GM19328 (cell line): ENCODE data around the gene TMC6.
"Not testable (repeated sequence)": the region's sequence is repeated elsewhere in the genome, so short reads cannot be mapped to it uniquely, and the experiment has no call there.

Experiments
- ATAC-seq: cut with Tn5 transposase; IDR thresholded peaks from one replicate; pipeline ENCODE4 v1.9.1; 2021; ENCODE audit warnings: mild to moderate bottlenecking, moderate library complexity; ENCODE audit not compliant: unreplicated experiment

TMC6 gene

DNA sequence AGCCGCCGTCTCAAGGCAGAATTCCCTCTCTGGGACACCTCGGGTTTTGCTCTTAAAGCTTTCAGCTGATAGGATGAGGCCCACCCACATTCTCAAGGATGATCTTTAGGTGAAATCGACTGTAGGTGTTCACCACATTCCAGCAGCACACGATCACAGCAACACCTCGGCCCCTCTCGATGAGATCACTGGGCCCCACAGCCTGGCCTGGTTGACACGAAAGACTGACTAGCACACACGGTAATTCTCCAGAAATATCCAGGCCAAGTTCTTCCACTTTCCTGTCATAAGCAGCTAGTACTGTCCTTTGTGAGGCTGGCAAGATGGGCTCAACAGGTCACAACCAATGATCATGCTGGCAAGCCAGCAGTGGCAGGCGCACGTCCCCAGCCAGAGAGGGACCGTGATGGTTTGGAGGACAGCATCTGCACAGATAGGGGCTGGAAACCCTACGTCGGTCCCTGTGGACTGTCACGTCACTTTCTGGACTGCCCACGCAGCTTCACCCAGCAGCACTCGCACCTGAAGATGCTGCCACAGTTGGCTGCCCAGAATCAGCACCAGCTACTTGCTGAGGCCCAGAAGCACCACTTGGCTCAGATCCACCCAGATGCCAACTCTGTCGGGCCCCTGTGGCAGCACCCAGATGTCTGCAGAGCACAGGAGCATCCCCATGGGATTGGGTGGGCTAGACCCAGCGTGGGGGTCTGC is 17.4 kb downstream of the TMC6 start:
- ATAC-seq, result no peak

DNA sequence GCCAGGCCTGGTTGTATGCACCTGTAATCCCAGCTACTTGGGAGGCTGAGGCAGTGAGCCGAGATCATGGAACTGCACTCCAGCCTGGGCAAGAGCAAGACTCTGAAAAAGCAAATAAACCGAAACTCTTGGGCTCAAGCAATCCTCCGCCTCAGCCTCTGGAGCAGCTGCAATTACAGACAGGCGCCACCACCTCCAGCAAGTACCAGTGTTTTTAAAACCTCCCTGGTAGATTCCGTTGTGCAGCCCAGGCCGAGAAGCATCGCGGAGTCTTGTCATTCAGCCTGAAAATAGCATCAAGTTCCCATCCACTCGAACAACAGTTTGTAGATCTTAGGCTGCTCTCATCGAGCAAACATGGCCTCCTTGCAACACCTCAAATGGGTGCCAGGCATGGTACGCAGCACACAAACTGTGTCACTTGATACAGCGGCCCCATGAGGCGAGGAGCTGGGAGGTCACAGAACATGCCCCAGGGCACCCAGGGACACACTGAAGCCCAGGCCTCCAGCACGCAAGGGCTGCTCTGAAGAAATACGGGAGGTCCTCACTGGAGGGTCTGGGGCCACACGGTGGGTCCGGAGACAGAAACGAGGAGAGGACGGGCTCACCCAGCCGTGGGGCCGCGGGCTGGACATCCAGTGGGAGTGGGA is 18.1 kb downstream of the TMC6 start:
- no peak for ATAC-seq

DNA sequence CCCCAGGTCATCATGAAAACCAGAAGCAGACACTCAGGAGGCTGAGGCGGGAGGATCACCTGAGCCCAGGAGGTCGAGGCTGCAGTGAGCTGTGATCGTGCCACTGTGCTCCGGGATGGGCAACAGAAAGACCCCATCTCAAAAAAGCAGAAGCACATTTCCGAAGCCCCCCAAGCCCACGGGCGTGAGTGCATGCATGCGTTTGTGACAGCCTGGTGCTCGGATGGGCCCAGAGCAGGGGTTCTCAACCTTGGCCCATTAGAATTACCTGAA is 19.1 kb downstream of the TMC6 start:
- no peak for ATAC-seq

DNA sequence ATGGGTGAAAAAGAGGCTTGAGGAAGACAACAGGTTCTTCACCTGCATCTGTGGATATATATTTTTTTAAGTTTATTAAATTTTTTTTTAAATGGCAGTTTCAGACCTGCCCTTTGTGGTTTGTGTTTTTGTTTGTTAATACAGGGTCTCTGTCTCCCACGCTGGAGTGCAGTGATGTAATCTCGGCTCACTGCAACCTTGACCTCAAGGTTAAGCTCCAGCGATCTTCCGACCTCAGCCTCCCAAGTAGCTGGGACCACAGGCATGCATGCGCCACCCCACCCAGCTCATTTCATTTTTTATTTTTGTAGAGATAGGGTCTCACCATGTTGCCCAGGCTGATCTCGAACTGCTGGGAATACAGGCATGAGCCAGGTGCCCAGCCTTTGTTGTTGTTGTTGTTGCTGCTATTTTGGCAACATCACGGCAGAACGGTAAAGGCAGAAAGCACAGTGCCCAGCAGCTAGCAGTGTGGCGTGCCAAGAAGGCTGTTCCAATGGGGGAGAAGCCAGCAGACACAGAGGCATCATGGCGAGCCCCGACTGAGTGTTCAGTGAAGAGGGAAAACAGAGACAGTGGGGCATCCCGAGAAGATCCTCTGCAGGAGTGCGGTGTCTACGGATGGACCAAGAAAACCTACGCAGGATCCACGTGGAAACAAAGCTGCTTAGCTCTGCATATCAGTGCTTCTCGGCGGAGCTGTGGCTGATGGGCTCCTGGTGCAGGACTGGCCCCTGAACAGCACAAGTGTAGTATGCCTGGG is 19.6 kb downstream of the TMC6 start:
- no peak for ATAC-seq

DNA sequence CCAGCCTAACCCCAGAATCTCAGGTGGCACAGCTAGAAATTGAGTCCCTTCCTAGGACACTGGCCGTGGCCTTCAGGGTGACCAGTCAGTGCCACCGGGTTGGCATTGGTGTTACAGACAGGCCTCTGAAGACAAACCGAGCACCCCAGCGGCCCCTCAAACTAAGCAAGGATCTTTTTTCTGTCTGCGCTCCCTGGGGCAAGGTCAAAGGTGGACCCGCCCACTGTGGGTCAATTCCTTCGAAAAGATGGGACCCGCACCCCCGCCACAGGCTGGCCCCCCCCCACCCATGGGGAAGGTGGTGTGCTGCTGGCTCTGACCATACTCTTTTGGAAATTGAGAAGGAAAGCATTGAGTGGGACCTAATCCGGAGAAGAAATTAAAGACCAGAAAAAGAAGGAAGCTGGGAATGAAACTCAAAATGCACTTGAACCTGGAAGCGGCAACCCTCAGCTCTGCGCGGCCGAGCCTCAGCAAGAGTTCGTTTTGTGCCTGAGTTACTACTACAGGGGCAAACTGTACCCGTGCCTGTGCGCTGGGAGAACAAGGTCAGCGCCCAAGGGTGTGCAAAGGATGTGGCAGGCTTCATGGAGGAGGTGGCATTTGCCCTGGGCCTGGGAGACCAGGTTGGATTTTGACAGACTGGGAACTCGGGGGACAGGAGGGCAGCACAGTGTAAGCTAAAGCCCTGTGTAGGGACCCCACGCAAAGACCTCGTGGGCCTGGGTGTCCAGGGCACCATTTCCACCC is 20.4 kb downstream of the TMC6 start:
- no peak for ATAC-seq

DNA sequence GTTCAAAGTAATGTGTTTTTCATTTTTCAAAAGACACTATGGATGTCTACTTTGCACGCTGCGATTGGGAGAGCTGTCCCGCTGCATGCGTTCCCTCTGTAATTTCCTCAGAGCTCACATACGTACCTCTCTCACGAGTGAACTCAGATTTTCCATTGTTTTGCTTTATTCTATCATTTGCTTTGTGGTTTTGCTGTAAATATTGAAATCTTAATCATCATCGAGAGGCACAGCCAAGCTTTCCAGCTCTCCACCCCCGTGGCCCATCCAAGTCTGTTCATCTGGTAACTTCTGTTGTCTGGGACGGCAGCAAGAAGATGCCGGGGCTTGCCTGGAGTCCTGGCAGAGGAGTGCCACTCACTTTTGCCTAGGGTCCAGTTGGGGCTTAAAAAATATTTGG is 21.1 kb downstream of the TMC6 start:
- ATAC-seq, result no peak

DNA sequence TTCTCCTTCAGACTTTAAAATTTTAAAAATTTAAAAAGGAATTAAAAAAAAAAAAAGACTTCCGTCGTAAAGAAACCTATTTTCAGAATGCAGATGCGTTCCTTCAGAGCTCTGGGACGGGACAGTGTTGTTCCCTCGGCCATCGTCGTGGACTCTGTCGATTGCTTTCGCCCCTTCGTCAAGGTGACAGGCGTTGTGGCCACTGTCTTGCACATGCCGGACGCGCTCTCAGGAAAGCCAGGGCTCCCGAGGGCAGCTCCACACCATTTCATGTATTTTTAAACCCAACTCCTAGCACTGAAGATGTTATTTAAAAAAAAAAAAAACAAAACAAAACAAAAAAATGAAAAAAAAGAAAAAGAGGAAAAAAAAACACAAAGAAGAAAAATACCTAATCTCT is 22.3 kb downstream of the TMC6 start:
- ATAC-seq, result no peak

DNA sequence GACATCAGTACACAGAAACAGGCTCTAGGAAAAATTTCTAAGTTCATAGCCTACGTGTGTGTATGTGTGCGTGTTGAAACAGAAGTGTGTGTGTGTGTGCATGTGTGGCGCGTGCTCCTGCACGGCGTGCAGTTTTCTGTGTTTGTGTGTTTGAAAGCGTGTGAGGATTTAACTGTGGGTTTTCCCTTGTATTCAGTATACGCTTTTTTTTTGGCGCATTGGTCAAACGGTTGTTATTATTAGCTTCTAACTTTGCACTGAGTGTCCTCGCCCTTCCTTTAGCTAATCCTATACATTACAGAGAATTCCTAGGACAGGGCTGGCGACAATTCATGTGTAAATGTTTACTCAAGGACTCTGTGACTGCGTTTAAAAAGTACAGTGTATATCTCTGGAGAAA is 23.0 kb downstream of the TMC6 start:
- ATAC-seq, result no peak

DNA sequence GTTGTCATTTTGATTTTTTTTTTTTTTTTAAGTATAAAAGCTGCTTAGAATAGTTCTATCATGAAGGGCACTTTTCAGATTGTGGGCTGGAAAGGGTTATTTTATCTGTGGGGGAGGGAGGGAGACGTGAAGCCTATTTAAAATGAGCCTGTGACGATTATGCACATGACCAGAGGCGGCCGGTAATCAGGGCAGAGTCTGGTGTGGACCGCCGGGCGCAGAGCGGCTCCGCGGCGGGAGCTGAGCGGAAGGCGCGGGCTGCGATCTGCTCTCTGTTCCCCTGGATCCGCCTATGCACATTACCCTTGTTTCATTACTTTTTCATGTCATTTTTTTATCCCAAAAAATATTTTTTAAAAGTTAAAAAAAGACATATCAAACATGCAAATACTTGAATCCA is 23.5 kb downstream of the TMC6 start:
- no peak for ATAC-seq

DNA sequence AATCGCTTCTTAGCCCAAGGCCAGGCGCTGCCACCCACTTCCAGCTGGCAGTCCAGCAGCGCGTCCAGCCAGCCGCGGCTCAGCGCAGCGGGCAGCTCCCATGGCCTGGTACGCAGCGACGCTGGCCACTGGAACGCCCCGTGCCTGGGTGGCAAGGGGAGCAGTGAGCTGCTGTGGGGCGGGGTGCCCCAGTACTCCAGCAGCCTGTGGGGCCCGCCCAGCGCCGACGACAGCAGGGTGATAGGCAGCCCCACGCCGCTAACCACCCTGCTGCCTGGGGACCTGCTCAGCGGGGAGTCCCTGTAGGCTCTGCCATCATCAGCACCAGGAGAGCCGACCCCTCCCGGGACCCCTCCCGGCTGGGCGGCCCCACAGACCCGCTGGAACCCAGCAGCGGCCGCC is 24.0 kb downstream of the TMC6 start:
- ATAC-seq, result no peak

DNA sequence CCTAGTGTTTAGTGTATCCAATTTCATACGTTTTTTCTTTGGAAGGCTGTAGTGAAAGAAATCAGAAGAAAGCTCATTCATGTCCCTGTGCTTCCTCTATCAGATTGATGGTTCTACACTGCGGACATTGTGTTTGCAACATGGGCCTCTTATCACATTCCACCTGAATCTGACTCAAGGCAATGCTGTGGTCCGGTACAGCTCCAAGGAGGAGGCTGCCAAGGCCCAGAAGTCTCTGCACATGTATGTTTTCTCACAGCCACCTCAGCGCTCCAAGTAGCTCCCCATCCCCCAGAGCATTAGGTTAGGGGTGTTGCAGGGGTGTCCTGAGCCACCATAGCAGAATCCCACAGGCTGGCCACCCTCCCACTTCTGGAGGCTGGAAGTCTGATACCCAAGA is 25.2 kb downstream of the TMC6 start:
- no peak for ATAC-seq

DNA sequence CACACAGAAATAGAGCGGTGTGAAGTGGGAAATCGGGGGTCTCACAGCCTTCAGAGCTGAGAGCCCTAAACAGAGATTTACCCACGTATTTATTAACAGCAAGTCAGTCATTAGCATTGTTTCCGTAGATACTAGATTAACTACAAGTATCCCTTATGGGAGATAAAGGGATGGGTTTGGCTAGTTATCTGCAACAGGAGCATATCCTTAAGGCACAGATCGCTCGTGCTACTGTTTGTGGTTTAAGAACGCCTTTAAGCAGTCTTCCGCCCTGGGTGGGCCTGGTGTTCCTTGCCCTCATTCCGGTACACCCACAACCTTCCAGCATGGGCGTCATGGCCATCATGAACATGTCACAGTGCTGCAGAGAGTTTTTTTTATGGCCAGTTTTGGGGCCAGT is 27.0 kb downstream of the TMC6 start:
- no peak for ATAC-seq

DNA sequence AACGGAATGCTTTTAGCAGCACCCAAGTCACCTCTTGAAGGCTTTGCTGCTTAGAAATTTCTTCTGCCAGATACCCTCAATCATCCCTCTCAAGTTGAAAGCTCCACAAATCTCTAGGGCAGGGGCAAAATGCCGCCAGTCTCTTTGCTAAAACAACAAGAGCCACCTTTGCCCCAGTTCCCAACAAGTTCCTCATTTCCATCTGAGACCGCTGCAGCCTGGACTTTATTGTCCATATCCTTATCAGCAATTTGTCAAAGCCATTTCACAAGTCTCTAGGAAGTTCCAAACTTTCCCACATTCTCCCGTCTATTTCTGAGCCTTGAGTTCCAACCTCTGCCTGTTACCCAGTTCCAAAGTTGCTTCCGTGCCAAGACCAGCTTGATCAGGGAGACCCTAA is 27.4 kb downstream of the TMC6 start:
- ATAC-seq, result no peak

DNA sequence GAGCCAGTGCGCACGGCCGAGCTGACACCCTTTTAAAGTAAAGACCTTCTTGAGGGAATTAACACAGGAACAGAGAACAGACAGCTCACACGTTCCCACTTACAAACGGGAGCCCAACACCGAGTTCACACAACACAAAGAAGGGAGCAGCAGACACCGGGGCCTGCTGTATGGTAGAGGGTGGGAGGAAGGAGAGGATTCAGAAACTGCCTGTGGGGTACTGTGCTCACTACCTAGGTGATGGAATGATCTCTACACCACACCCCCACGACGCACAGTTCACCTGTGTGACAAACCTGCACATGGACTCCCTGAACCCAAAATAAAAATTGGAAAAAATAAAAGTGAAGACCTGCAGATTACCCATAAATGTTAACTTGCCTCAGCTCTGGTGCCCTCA is 32.5 kb downstream of the TMC6 start:
- ATAC-seq, result no peak

DNA sequence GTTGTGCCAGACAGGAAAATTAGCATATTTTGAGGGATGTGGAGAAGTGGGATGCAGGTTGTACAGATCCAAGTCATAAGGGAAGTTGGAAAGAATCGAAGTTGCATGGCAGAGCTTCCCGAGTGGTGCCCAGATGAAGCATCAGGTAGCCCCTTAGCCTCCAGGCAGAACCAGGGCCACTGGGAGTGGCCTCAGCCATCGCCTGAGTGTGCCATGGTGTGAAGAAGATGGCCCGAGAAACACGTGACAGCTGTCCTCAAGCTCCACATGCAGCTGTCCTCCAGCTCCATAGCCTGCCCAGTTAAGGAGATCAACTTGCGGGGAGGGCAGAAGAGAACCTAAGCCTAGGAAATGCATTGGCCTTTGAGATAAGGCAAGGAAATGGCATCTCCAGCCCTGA is 33.5 kb downstream of the TMC6 start:
- ATAC-seq, result no peak

DNA sequence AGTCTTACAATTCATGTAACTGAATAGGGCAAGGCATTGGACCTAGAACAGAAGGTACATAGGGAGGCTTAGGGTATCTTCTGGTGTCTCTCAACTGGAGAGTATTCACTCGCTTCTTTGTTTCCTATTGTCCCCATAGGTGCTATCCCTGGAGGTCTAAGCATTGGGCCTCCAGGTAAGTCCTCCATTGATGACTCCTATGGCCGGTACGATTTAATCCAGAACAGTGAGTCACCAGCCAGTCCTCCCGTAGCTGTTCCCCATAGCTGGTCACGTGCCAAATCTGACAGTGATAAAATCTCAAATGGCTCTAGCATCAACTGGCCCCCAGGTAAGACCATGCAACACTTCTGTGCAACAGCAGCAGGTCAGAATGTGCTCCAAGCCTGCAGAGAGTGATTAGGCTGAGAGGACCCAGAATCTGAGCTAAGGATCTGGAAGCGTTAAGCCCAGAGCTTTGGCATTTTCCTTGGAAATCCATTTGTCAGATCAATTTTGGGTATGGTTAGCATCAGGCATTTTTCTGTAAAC is 35.7 kb downstream of the TMC6 start:
- ATAC-seq, result no peak

DNA sequence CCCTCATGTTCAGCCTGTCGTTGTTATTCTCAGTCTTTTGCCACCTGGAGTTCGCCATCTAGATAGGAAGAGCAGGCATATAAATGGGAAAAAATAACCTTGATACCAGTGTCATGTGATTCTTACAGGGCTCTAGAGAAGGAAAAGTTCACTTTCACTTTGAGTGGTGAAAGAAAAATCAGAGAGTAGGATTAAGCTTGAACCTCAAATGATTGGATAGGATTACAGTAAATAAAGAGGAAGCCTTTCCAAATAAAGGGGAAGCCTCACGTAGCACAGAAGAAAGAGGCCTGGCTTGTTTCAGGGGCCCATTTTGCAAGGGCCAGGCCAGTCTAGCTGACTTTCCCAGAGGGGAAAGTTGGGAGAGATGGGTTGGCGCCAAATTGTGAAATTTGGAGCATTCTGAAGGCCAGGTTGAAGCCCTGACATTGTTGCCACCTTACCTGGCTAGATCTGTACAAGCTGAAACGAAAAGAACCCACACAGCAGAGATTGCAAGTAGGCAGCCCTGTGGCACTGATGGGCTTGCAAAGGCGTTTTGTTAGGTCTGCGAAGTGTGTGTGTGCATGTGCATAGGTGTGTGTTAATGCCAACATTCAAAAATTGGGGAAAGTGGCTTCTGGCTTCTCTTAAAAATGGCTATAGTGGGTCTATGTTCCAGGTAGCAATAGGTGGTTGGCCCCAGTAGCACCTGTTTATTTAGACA is 38.8 kb downstream of the TMC6 start:
- ATAC-seq, result no peak

DNA sequence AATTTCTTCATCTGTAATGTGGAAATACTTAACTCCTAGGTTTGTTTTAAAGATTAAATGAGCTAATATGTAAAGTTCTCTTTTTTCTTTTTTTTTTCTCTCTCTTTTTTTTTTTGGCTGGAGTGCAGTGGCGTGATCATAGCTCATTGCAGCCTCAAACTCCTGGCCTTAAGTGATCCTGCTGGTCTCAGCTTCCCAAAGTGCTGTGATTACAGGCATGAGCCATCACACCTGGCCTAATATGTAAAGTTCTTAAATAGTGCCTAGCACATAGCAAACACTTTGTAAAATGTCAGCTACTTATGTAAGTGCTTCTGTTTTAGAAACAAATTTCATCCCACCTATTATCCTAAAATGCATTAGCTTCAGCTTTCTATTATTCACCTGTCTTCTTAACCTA is 40.0 kb downstream of the TMC6 start:
- ATAC-seq, result no peak

DNA sequence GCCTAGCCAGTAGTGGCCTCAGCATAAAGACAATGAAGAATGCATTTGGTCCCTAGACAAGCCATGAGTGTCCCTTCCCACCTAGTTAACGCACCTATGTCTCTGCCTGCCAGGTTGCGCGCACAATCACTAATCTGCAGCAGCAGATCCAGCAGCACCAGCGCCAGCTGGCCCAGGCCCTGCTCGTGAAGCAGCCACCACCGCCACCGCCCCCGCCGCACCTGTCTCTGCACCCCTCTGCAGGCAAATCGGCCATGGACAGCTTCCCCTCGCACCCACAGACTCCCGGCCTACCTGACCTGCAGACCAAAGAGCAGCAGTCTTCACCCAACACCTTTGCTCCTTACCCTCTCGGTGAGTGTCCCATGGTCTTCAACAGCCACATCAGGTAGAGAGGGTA is 41.8 kb downstream of the TMC6 start:
- ATAC-seq, result no peak

DNA sequence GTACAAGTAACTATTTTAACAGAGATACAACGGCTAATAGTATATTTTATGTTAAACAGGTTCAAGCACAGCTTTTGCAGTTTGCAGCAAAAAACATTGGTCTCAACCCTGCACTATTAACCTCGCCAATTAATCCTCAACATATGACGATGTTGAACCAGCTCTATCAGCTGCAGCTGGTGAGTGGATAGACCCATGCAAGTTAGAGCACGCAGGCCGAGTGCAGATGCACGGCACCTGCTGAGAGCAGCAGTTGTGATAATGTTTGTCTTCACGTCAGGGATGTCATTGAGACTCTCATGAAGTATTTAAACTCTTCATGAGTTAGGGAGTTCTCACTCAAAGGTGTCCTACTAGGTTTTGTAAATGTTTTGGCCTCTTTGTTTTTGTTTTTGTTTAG is 45.6 kb downstream of the TMC6 start:
- ATAC-seq, result no peak

DNA sequence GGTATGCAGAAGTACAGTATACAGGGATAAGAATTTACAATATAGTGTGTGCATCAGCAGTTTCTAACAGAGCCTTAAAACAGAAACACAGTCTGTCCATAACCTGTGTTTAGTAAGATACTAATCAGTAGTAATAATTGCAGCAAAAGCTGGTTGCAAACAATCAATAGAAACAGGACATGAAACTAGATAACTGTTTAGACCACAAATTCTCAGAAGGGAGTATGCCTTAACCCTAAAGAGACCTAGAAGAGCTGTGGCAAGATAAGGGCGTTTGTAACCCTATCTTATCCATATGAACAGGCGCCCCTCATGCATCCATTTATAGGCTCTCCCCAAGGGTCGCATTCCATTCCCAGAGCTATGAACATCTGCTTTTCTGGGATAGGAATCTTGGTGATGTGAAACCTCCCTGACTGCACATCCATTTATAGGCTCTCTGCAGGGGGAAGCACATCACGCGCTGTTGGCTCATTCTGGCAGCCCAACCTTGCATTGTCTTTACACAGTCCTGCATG is 46.1 kb downstream of the TMC6 start:
- ATAC-seq, result not testable (repeated sequence)
